K562 (cell line): ENCODE data around the gene C20orf96. TPM values are rescaled to one million over a fixed set of nuclear protein-coding genes. Genes with fewer than 3 reads are reported as not detected.

Experiments used
- EGR1 ChIP-seq: fragments of 450-650 bp; conservative IDR thresholded peaks from 2 replicates; pipeline ENCODE4 v1.6.1; 2017; ENCODE audit warnings: mild to moderate bottlenecking
- ZNF318 ChIP-seq, 2 experiments: fragments of 450-650 bp; IDR thresholded peaks; 2 replicates each; pipeline ENCODE4 v1.6.1; 2016; ENCODE audit warnings: mild to moderate bottlenecking in 2 of 2, borderline replicate concordance in 1 of 2, low read depth in 1 of 2, moderate library complexity in 1 of 2
- ZNF77 ChIP-seq: fragments of 250-450 bp; sonication (Bioruptor Pico); IDR thresholded peaks from 2 replicates; pipeline ENCODE4 v1.5.0; 2020
- polyA plus RNA-seq, 8 experiments: library from polyadenylated mRNA; depleted of rRNA in 4 of 8; stranded (reverse) in 5 of 8; unstranded in 3 of 8; fragments of >200 nt; fragmentation: Nextera tagmentation in 2 of 8; fragmentation: Illumina TruSeq in 1 of 8; extraction: Ambion mirVana in 2 of 8; extraction: Trizol in 1 of 8; gene quantifications; 2 replicates each; pipeline versions ENCODE4 v1.2.1 to v1.2.3, GENCODE V29; 2011 to 2014; ENCODE audit warnings: inconsistent platforms in 1 of 8, missing spikeins in 1 of 8
- total RNA-seq, 7 experiments: library from RNA; depleted of rRNA in 6 of 7; stranded (reverse); fragments of >200 nt in 6 of 7; fragmentation: Illumina TruSeq in 2 of 7; extraction: Trizol in 2 of 7; gene quantifications; 2 replicates each; pipeline versions ENCODE4 v1.2.1 to v1.2.3, GENCODE V29; 2011 to 2021; ENCODE audit warnings: low replicate concordance in 1 of 7

Gene C20orf96
- total and polyA plus RNA-seq, 9 of the 15 experiments (the other 6 are each of a cell fraction or from before 2014, with no cell fraction given): 1.7 to 11.7 (median 4.2) TPM

- TF ChIP-seq ZNF318 (IDR thresholded peaks at IDR 0.05; ENCODE audit: borderline replicate concordance in 1 of 2, low read depth in 1 of 2): no peak
- no peak for TF ChIP-seq ZNF77 (CRISPR knock-in tag)
- peak; percentile 82 for TF ChIP-seq EGR1
Measured at GRCh38 chr20:237489-237888, 53.1 kb downstream of the C20orf96 start (continued).
